H1 (cell line): ENCODE results near the gene LACTB. TPM values are rescaled to one million over a fixed set of nuclear protein-coding genes. Genes with fewer than 3 reads are reported as not detected.
A peak's percentile ranks its signal among the peaks of the same experiment; 100 is the strongest.

Source experiments
- CTCF ChIA-PET: fragments of 300-600 bp; sonication (Branson Sonifier 250); formaldehyde crosslinking; loops from one replicate; lab custom pipeline; 2021; ENCODE audit not compliant: partially characterized antibody; lab: Charles Lee
- POLR2A ChIA-PET: fragments of 300-600 bp; sonication (Branson Sonifier 250); formaldehyde crosslinking; loops from one replicate; lab custom pipeline; 2021; ENCODE audit warnings: inconsistent platforms; ENCODE audit not compliant: partially characterized antibody; lab: Charles Lee
- DNase-seq, 2 experiments: peaks; one replicate each; pipeline versions ENCODE4 v3.0.0 to v3.0.0-alpha.2; 2010 to 2022; ENCODE audit warnings: low spot score in 2 of 2, low read depth in 1 of 2, mixed read lengths in 1 of 2
- FAIRE-seq: peaks from 2 replicates; lab custom pipeline; 2011; peaks lifted over from hg19 to GRCh38; lab: Jason Lieb, UNC
- H2AFZ ChIP-seq: 2 replicates; pipeline ENCODE4 v1.8.1; 2012; ENCODE audit warnings: low read length, inconsistent platforms
- H2AK5ac ChIP-seq: 2 replicates; pipeline ENCODE4 v1.6.1; 2013; ENCODE audit warnings: low read depth, low read length
- H2BK120ac ChIP-seq: replicated peaks from 2 replicates; pipeline ENCODE3; 2013; ENCODE audit warnings: low read depth, low read length, inconsistent platforms
- H2BK12ac ChIP-seq: 2 replicates; pipeline ENCODE4 v1.6.1; 2013; ENCODE audit warnings: low read depth, low read length
- H2BK15ac ChIP-seq: 2 replicates; pipeline ENCODE4 v1.6.1; 2013; ENCODE audit warnings: low read length
- H2BK20ac ChIP-seq: 2 replicates; pipeline ENCODE4 v1.6.1; 2013; ENCODE audit warnings: low read length
- H2BK5ac ChIP-seq: 2 replicates; pipeline ENCODE4 v1.6.1; 2013; ENCODE audit warnings: low read depth, low read length
- H3K14ac ChIP-seq: 2 replicates; pipeline ENCODE4 v1.6.1; 2013; ENCODE audit warnings: inconsistent platforms; ENCODE audit not compliant: insufficient read length
- H3K18ac ChIP-seq: 2 replicates; pipeline ENCODE4 v1.6.1; 2013; ENCODE audit warnings: low read length; ENCODE audit errors: extremely low read depth
- H3K23ac ChIP-seq: 2 replicates; pipeline ENCODE4 v1.6.1; 2013; ENCODE audit warnings: inconsistent platforms; ENCODE audit not compliant: insufficient read length
- H3K23me2 ChIP-seq: 2 replicates; pipeline ENCODE4 v1.6.1; 2013; ENCODE audit warnings: low read depth, low read length
- H3K27ac ChIP-seq: 2 replicates; pipeline ENCODE4 v1.6.1; 2011; ENCODE audit warnings: low read depth, low read length, inconsistent platforms
- H3K27me3 ChIP-seq, 4 experiments: replicated peaks in 1 of 4; 1 replicate in 1 of 4; 2 replicates in 3 of 4; pipeline versions ENCODE4 v1.6.1 to v1.8.1; 2011 to 2013; ENCODE audit warnings: low read length in 3 of 4, mild to moderate bottlenecking in 3 of 4, inconsistent platforms in 2 of 4, mixed read lengths in 2 of 4, moderate library complexity in 1 of 4; ENCODE audit not compliant: control insufficient read depth in 3 of 4, insufficient read depth in 3 of 4; ENCODE audit errors: extremely low read depth in 1 of 4
- H3K36me3 ChIP-seq, 4 experiments: 2 replicates each; pipeline versions ENCODE4 v1.6.1 to v1.8.1; 2011 to 2013; ENCODE audit warnings: mild to moderate bottlenecking in 4 of 4, low read length in 3 of 4, moderate library complexity in 2 of 4, control low read depth in 1 of 4, inconsistent platforms in 1 of 4; ENCODE audit not compliant: insufficient read depth in 4 of 4, control insufficient read depth in 2 of 4
- H3K4ac ChIP-seq: replicated peaks from 2 replicates; pipeline ENCODE3; 2013; ENCODE audit warnings: low read length, low read depth, mixed read lengths, inconsistent platforms; ENCODE audit not compliant: insufficient read length
- H3K4me1 ChIP-seq, 4 experiments: replicated peaks in 1 of 4; 1 replicate in 1 of 4; 2 replicates in 3 of 4; pipeline versions ENCODE4 v1.6.1 to v1.8.1; 2011 to 2013; ENCODE audit warnings: low read length in 3 of 4, inconsistent platforms in 2 of 4, mixed read lengths in 1 of 4; ENCODE audit not compliant: insufficient read depth in 4 of 4, control insufficient read depth in 3 of 4
- H3K4me2 ChIP-seq, 2 experiments: 2 replicates each; pipeline versions ENCODE4 v1.6.1 to v1.8.1; 2011 to 2013; ENCODE audit warnings: low read depth in 2 of 2, low read length in 2 of 2, control low read depth in 1 of 2, inconsistent platforms in 1 of 2, mild to moderate bottlenecking in 1 of 2; ENCODE audit not compliant: insufficient read depth in 1 of 2
- H3K4me3 ChIP-seq, 4 experiments: fragments of 200-600, 300-600 bp in 1 of 4; sonication (generic), shearing (Covaris generic), sonication (Bioruptor Twin) in 1 of 4; 2 replicates each; pipeline versions ENCODE4 v1.5.1 to v1.8.1; 2011 to 2016; ENCODE audit warnings: low read length in 4 of 4, low read depth in 3 of 4, control low read depth in 2 of 4, inconsistent platforms in 2 of 4, mild to moderate bottlenecking in 2 of 4, mixed read lengths in 1 of 4, moderate library complexity in 1 of 4; ENCODE audit not compliant: insufficient read depth in 2 of 4; ENCODE audit errors: extremely low read depth in 1 of 4
- H3K56ac ChIP-seq: replicated peaks from 2 replicates; pipeline ENCODE3; 2013; ENCODE audit warnings: low read depth, mild to moderate bottlenecking, mixed read lengths, low read length, inconsistent platforms; ENCODE audit not compliant: insufficient read length
- H3K79me1 ChIP-seq: 2 replicates; pipeline ENCODE4 v1.6.1; 2013; ENCODE audit warnings: low read depth, low read length, control low read depth
- H3K79me2 ChIP-seq, 2 experiments: 2 replicates each; pipeline versions ENCODE4 v1.6.1 to v1.8.1; 2012 to 2013; ENCODE audit warnings: low read length in 2 of 2, mild to moderate bottlenecking in 2 of 2, inconsistent platforms in 1 of 2; ENCODE audit not compliant: insufficient read depth in 2 of 2, control insufficient read depth in 1 of 2
- H3K9ac ChIP-seq, 4 experiments: replicated peaks in 1 of 4; 1 replicate in 1 of 4; 2 replicates in 3 of 4; pipeline versions ENCODE4 v1.6.1 to v1.8.1; 2011 to 2013; ENCODE audit warnings: low read depth in 3 of 4, low read length in 3 of 4, control low read depth in 2 of 4, mild to moderate bottlenecking in 2 of 4, moderate library complexity in 2 of 4, inconsistent platforms in 1 of 4; ENCODE audit errors: extremely low read depth in 1 of 4
- H3K9me3 ChIP-seq, 2 experiments: 2 replicates each; pipeline versions ENCODE4 v1.6.1 to v1.8.1; 2012 to 2013; ENCODE audit warnings: mild to moderate bottlenecking in 2 of 2, moderate library complexity in 2 of 2, control low read depth in 1 of 2, inconsistent platforms in 1 of 2, low read depth in 1 of 2, low read length in 1 of 2, mixed read lengths in 1 of 2; ENCODE audit not compliant: insufficient read depth in 2 of 2
- H4K20me1 ChIP-seq, 2 experiments: replicated peaks in 1 of 2; 2 replicates each; pipeline versions ENCODE3 to v1.8.1; 2011 to 2013; ENCODE audit warnings: inconsistent platforms in 2 of 2, low read length in 2 of 2, mild to moderate bottlenecking in 1 of 2; ENCODE audit not compliant: insufficient read depth in 2 of 2, control insufficient read depth in 1 of 2
- H4K5ac ChIP-seq: 2 replicates; pipeline ENCODE4 v1.6.1; 2013; ENCODE audit warnings: low read length, low read depth, mixed read lengths, inconsistent platforms; ENCODE audit not compliant: insufficient read length
- H4K8ac ChIP-seq: 2 replicates; pipeline ENCODE4 v1.8.0; 2013; ENCODE audit warnings: mild to moderate bottlenecking, moderate library complexity, low read length, inconsistent platforms; ENCODE audit not compliant: insufficient read depth; ENCODE audit errors: extremely low read depth
- H4K91ac ChIP-seq: replicated peaks from 2 replicates; pipeline ENCODE3; 2013; ENCODE audit warnings: low read length, mixed read lengths, inconsistent platforms; ENCODE audit not compliant: insufficient read length
- RAD21 ChIP-seq, 2 experiments: IDR thresholded peaks in 1 of 2; conservative IDR thresholded peaks in 1 of 2; 2 replicates each; pipeline ENCODE4 v1.6.1; 2011; ENCODE audit warnings: low read depth in 2 of 2, low read length in 2 of 2, improper control_type of control experiment in 1 of 2, inconsistent platforms in 1 of 2, mild to moderate bottlenecking in 1 of 2, moderate library complexity in 1 of 2
- RBBP5 ChIP-seq: IDR thresholded peaks from 2 replicates; pipeline ENCODE4 v1.7.1; 2012; ENCODE audit warnings: low read depth, mild to moderate bottlenecking, inconsistent platforms, low read length, moderate library complexity, borderline replicate concordance
- TEAD4 ChIP-seq: IDR thresholded peaks from 2 replicates; pipeline ENCODE4 v1.6.1; 2012; ENCODE audit warnings: low read depth, low read length, inconsistent platforms, mixed read lengths
- WGBS, 2 experiments: shearing (Covaris generic) in 1 of 2; methylation state at CpG; one replicate each; pipeline versions ENCODE4 v1.1.6 to v1.1.7; 2013 to 2015; ENCODE audit warnings: low lambda C conversion rate in 2 of 2, mixed read lengths in 2 of 2, inconsistent platforms in 1 of 2, low coverage in 1 of 2, missing lambda C conversion rate in 1 of 2; ENCODE audit not compliant: insufficient replicate concordance in 2 of 2, insufficient coverage in 1 of 2, insufficient read length in 1 of 2; ENCODE audit errors: extremely low coverage in 1 of 2, missing lambda C conversion rate in 1 of 2; 5-methylcytosine and 5-hydroxymethylcytosine counted together
- polyA plus RNA-seq, 7 experiments: library from polyadenylated mRNA; depleted of rRNA in 3 of 7; stranded (reverse) in 5 of 7; unstranded in 2 of 7; fragments of >200 nt in 5 of 7; fragments of 200-250 nt in 2 of 7; gene quantifications; 1 replicate in 5 of 7; 2 replicates in 1 of 7; 4 replicates in 1 of 7; pipeline versions ENCODE4 v1.2.1 to v1.2.3, GENCODE V29; 2011 to 2013; ENCODE audit warnings: missing spikeins in 2 of 7, mixed read lengths in 2 of 7
- total RNA-seq: library from RNA; stranded (reverse); fragmentation: NEBNext Ultra II Directional; extraction: Animal tissue kit (Norgen Biotek cat#: 25700); gene quantifications from 2 replicates; pipeline ENCODE4 v1.2.1, GENCODE V29; 2021

Gene LACTB
- total and polyA plus RNA-seq, 2 of the 8 experiments (the other 6 are each of a cell fraction or from before 2014, with no cell fraction given): 5.8 to 14.9 TPM

DNA sequence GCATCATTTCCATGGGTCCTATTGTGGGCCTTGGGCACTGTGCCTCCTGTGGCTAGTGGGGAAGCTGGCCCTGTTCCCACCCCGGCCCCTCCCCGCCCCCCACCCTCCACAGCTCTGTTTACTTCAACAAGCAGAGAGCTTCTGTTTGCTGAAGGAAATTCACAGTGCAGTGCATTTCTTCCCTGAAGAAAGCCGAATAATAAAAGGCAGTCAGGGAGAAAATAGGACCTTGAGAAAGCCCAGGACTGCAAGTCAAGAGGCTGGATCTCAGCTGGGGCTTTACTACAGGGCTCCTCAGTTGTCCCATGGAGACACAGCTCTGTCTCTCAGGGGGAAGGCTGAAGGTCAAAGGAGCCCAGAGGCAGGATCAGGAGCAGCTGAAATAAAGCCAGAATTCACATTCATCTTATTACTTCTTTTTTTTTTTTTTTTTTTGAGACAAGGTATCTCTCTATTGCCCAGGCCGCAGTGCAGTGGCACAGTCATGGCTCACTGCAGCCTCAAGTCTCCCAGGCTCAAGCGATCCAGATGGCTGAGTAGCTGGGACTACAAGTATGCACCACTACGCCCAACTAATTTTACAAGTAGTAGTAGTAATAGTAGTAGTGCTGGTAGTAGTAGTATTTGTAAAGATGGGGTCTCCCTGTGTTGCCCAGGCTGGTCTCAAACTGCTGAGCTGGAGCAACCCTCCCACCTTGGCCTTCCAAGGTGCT, 33.0 kb upstream of the LACTB start:
- H3K27ac ChIP-seq: no peak overlapping the region
- no peak for DNase-seq
- H2AFZ ChIP-seq: no peak overlapping the region; the same call in 1 of the 2 replicates
- no peak overlapping the region for H3K23ac ChIP-seq
- no peaks in the 10 kb centered on the region for H3K9me3 ChIP-seq
- H3K79me1 ChIP-seq: no peaks in the 10 kb centered on the region
- ChIA-PET POLR2A (interaction anchor here (0.9 to 18.5 kb wide), 6 partner anchors 19 to 238 kb away, joined by 3 to 325 read pairs (median 11); partner anchors contain the start of gene TPM1), CTCF (interaction anchor here (0.7 to 5.1 kb wide), 8 partner anchors 11 to 1255 kb away, joined by 3 to 32 read pairs (median 4); no protein-coding TSS in a partner anchor)
- H3K23me2 ChIP-seq: no peaks in the 10 kb centered on the region
- H2BK20ac ChIP-seq: no peak overlapping the region; the same call in 1 of the 2 replicates
- no peak overlapping the region for H4K5ac ChIP-seq
- peak overlapping the region; percentile 68 for H2BK120ac ChIP-seq
- H4K91ac ChIP-seq: no peak overlapping the region
- peak overlapping the region; percentile 73; the same call in 1 of the 2 replicates for H2BK15ac ChIP-seq
- no peaks in the 10 kb centered on the region for H3K36me3 ChIP-seq
- H3K18ac ChIP-seq: peak overlapping the region; percentile 25; the same call in 1 of the 2 replicates
- no peak overlapping the region for H4K8ac ChIP-seq
- no peak overlapping the region for H3K9ac ChIP-seq
- H4K20me1 ChIP-seq: no peaks in the 10 kb centered on the region
- no peak overlapping the region for H3K4ac ChIP-seq
- 0 out of 2 replicates have a peak overlapping the region, but pooled peaks have one; percentile 25 for H2AK5ac ChIP-seq
- H2BK5ac ChIP-seq: peak overlapping the region; percentile 53; the same call in 1 of the 2 replicates
- H3K56ac ChIP-seq: no peak overlapping the region
- no peaks in the 10 kb centered on the region for H3K27me3 ChIP-seq
- peak overlapping the region; percentile 0 to 2; a peak in 2 of 4 replicates for H3K4me2 ChIP-seq
- peak overlapping the region; percentile 82; the same call in 1 of the 2 replicates for H2BK12ac ChIP-seq
- no peak for FAIRE-seq
- H3K4me3 ChIP-seq: no peak overlapping the region
- 71% methylated on average over 5 of the region's 6 CpGs; no CpG with 5 or more reads in 1 of the 2 experiments for WGBS, 2 experiments
- no peaks in the 10 kb centered on the region for H3K79me2 ChIP-seq
- H3K4me1 ChIP-seq: peaks cover 4 to 18% (median 13%) of the 10 kb centered on the region in 4 experiments; a peak in 5 of 7 replicates
- no peak overlapping the region for H3K14ac ChIP-seq
- TF ChIP-seq TEAD4: no peak
- no peak for TF ChIP-seq RBBP5
- no peak for TF ChIP-seq RAD21 (IDR thresholded peaks at IDR 0.05 in 1 of 2, conservative IDR thresholded peaks at IDR 0.05 in 1 of 2; ENCODE audit: low read depth in 2 of 2, low read length in 2 of 2)
